Measurements from ENCODE around the gene NEK5. TPM values are rescaled to one million over a fixed set of nuclear protein-coding genes. Genes with fewer than 3 reads are reported as not detected.
"Not testable (repeated sequence)": the region's sequence is repeated elsewhere in the genome, so short reads cannot be mapped to it uniquely, and the experiment has no call there.

Gene NEK5
- total RNA-seq, 2 donors from 2014 or later: 1.2 to 2.3 TPM

DNA sequence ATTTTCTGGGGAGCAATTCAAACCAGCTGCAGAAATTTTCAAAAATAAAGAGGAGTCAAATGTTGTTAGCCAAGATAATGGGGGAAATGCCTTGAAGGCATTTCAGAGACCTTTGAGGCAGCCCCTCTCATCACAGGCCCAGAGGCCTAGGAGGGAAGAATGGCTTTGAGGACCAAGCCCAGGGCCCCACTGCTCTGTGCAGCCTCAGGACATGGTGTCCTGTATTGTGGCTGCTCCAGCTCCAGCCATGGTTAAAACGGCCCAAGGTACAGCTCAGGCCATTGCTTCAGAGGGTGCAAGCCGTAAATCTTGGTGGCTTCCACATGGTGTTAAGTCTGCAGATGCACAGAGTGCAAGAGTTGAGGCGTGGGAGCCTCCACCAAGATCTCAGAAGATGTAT is 32.1 kb downstream of the NEK5 start:
- intact Hi-C loops (cut with DNase I): no loop called here
- TF ChIP-seq POLR2AphosphoS5 (IDR thresholded peaks at IDR 0.05) (no peak), POLR2A (IDR thresholded peaks at IDR 0.05) (no peak)
- Histone ChIP-seq H3K36me3 (no peaks in the 10 kb centered on the region), H3K4me1 (replicated peaks) (no peaks in the 10 kb centered on the region), H3K9me3 (no peaks in the 10 kb centered on the region), H3K4me3 (no peak overlapping the region), H3K27me3 (replicated peaks; ENCODE audit: insufficient read depth) (no peaks in the 10 kb centered on the region), H3K27ac (no peak overlapping the region)
- DNase-seq (ENCODE audit: low spot score): no peak
- WGBS: 94% methylated on average over 3 of the region's 3 CpGs

DNA sequence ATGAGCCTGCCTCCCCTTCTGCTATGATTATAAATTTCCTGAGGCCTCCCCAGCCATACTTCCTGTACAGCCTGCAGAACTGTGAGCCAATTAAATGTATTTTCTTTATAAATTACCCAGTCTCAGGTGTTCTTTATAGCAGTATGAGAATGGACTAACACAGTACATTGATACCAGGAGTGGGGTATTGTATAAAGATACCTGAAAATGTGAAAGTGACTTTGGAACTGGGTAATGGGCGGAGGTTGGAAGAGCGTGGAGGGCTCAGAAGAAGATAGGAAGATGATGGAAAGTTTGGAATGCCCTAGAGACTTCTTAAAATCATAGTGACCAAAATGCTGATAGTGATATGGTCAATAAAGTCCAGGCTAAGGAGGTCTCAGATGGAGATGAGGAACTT is 32.8 kb downstream of the NEK5 start:
- intact Hi-C loops (cut with DNase I): no loop called here
- H3K27me3 ChIP-seq (replicated peaks; ENCODE audit: insufficient read depth): no peaks in the 10 kb centered on the region
- H3K27ac ChIP-seq: no peak overlapping the region
- H3K4me1 ChIP-seq (replicated peaks): no peaks in the 10 kb centered on the region
- H3K4me3 ChIP-seq: no peak overlapping the region
- 93% methylated on average over 2 of the region's 2 CpGs for WGBS
- H3K36me3 ChIP-seq: no peaks in the 10 kb centered on the region
- H3K9me3 ChIP-seq: no peaks in the 10 kb centered on the region
- no peak for DNase-seq (ENCODE audit: low spot score)
- TF ChIP-seq, protein P1, sequence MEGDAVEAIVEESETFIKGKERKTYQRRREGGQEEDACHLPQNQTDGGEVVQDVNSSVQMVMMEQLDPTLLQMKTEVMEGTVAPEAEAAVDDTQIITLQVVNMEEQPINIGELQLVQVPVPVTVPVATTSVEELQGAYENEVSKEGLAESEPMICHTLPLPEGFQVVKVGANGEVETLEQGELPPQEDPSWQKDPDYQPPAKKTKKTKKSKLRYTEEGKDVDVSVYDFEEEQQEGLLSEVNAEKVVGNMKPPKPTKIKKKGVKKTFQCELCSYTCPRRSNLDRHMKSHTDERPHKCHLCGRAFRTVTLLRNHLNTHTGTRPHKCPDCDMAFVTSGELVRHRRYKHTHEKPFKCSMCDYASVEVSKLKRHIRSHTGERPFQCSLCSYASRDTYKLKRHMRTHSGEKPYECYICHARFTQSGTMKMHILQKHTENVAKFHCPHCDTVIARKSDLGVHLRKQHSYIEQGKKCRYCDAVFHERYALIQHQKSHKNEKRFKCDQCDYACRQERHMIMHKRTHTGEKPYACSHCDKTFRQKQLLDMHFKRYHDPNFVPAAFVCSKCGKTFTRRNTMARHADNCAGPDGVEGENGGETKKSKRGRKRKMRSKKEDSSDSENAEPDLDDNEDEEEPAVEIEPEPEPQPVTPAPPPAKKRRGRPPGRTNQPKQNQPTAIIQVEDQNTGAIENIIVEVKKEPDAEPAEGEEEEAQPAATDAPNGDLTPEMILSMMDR (IDR thresholded peaks at IDR 0.05): no peak
- TF ChIP-seq POLR2A (IDR thresholded peaks at IDR 0.05) (no peak), POLR2AphosphoS5 (IDR thresholded peaks at IDR 0.05) (no peak)

DNA sequence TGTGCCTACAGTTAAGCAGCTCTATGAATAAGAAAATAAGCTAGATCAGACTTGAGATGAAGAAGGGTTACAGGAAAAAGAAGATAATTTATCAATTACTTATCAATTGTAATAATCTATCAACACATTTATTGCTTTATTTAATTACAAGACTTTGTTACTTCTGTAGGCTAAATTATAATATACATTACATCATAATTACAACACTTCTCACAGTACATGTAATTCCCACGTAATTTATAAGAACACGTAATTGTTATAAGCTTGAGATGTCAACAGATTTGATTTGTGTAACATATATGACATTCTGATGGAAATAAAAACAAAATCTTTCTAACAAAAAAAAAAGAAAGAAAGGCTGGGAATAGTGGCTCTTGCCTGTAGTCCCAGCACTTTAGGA is 36.8 kb downstream of the NEK5 start:
- no peak for TF ChIP-seq POLR2A (IDR thresholded peaks at IDR 0.05)
- TF ChIP-seq, protein P1 (IDR thresholded peaks at IDR 0.05): no peak
- no peak for TF ChIP-seq POLR2AphosphoS5 (IDR thresholded peaks at IDR 0.05)
- 86% methylated on average over 2 of the region's 2 CpGs for WGBS
- Histone ChIP-seq H3K4me1 (replicated peaks) (no peaks in the 10 kb centered on the region), H3K27ac (no peak overlapping the region), H3K4me3 (no peak overlapping the region), H3K27me3 (replicated peaks; ENCODE audit: insufficient read depth) (no peaks in the 10 kb centered on the region), H3K36me3 (no peaks in the 10 kb centered on the region), H3K9me3 (no peaks in the 10 kb centered on the region)
- no peak for DNase-seq (ENCODE audit: low spot score)
- intact Hi-C loops (cut with DNase I): no loop called here

DNA sequence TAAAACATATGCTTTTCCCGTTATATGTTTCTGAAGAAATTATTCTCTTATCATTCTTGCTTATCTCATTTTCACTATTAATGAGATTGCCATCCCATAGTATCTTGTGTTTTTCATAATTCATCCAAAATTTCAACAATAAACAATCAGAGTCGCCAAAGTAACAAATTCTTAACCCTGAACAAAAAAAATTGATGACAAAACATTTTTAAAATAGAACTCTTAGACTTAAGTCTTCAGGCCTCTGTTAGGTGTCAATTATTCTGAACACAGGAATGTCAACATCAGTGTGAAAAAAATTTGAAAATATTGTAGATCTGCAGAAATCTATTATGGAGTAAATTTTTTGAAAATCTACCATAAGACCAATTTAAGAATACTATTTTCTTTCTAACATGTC is 37.4 kb downstream of the NEK5 start:
- Histone ChIP-seq H3K27me3 (replicated peaks; ENCODE audit: insufficient read depth) (no peaks in the 10 kb centered on the region), H3K36me3 (no peaks in the 10 kb centered on the region), H3K27ac (no peak overlapping the region), H3K9me3 (no peaks in the 10 kb centered on the region), H3K4me1 (replicated peaks) (no peaks in the 10 kb centered on the region), H3K4me3 (no peak overlapping the region)
- DNase-seq (ENCODE audit: low spot score): no peak
- intact Hi-C loops (cut with DNase I): no loop called here
- TF ChIP-seq POLR2AphosphoS5 (IDR thresholded peaks at IDR 0.05): no peak
- no peak for TF ChIP-seq POLR2A (IDR thresholded peaks at IDR 0.05)
- TF ChIP-seq, protein P1 (IDR thresholded peaks at IDR 0.05): no peak
- 74% methylated on average over 2 of the region's 2 CpGs for WGBS

DNA sequence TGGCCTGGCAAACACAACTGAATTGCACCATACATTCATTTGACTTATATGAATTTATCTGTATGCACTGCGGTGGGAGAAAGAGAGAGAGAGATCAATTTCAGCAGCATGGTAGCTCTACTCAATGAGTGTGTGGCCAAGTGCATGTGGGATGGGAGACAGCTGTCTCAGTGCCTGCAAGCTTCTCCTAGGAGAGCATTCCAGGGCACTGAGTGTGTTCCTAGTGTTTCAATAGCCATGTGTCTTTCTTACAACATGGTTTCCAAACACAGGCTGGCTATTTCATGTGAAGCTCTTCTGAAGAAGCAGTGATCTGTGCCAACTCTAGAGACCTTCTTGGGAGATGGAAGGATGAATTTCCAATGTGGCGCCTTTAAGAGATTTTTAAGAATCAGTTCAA is 43.5 kb downstream of the NEK5 start:
- Histone ChIP-seq H3K9me3 (no peaks in the 10 kb centered on the region), H3K27me3 (replicated peaks; ENCODE audit: insufficient read depth) (no peaks in the 10 kb centered on the region), H3K4me3 (no peak overlapping the region), H3K4me1 (replicated peaks) (no peaks in the 10 kb centered on the region), H3K36me3 (no peaks in the 10 kb centered on the region), H3K27ac (no peak overlapping the region)
- no peak for DNase-seq (ENCODE audit: low spot score)
- intact Hi-C loops (cut with DNase I): no loop called here
- 79% methylated on average over 2 of the region's 2 CpGs for WGBS
- TF ChIP-seq POLR2A (IDR thresholded peaks at IDR 0.05) (no peak), POLR2AphosphoS5 (IDR thresholded peaks at IDR 0.05) (no peak)
- TF ChIP-seq, protein P1 (IDR thresholded peaks at IDR 0.05): no peak

DNA sequence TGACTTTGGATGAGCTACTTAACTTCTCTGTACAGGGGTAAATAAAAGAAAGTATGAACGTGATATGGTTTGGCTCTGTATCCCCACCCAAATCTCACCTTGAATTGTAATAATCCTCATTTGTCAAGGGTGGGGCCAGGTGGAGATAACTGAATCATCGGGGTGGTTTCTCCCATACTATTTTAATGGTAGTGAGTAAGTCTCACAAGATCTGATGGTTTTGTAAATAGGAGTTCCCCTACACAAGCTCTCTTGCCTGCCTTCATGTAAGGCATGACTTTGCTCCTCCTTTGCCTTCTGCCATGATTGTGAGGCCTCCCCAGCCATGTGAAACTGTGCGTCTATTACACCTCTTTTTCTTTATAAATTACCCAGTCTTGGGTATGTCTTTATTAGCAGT is 43.9 kb downstream of the NEK5 start:
- intact Hi-C loops (cut with DNase I); H3K36me3 ChIP-seq; H3K27me3 ChIP-seq (replicated peaks; ENCODE audit: insufficient read depth); H3K27ac ChIP-seq; DNase-seq (ENCODE audit: low spot score); H3K9me3 ChIP-seq; H3K4me3 ChIP-seq; H3K4me1 ChIP-seq (replicated peaks): not testable (repeated sequence)
- 85% methylated on average over 3 of the region's 3 CpGs for WGBS

Data from prostate gland (tissue), 2 donors.